NOMO-1 (cell line): ENCODE results near the gene TMEM132D.
"Not testable (repeated sequence)": the region's sequence is repeated elsewhere in the genome, so short reads cannot be mapped to it uniquely, and the experiment has no call there.

Source experiments
- DNase-seq, 2 experiments: peaks; one replicate each; lab custom pipeline; 2025; ENCODE audit not compliant: unreplicated experiment in 2 of 2; lab: John Stamatoyannopoulos, UW

The TMEM132D gene

GRCh38 chr12:129203456-129203855 lies 700.4 kb downstream of the TMEM132D start:
- DNase-seq, result no peak

- no peak for DNase-seq
These were observed 701.6 kb downstream of the TMEM132D start for GRCh38 chr12:129202109-129202814.

GRCh38 chr12:129201029-129201428 lies 702.8 kb downstream of the TMEM132D start:
- DNase-seq, result no peak

GRCh38 chr12:129200576-129200975 lies 703.2 kb downstream of the TMEM132D start:
- no peak for DNase-seq

- no peak for DNase-seq
These were observed 706.9 kb downstream of the TMEM132D start for GRCh38 chr12:129196927-129197326.

GRCh38 chr12:129195081-129195480 lies 708.7 kb downstream of the TMEM132D start:
- no peak for DNase-seq

GRCh38 chr12:129193263-129193871 lies 710.5 kb downstream of the TMEM132D start:
- DNase-seq, result no peak

- no peak for DNase-seq
These were observed 713.0 kb downstream of the TMEM132D start for GRCh38 chr12:129190827-129191226.

- DNase-seq, result not testable (repeated sequence)
These were observed 713.9 kb downstream of the TMEM132D start for GRCh38 chr12:129189879-129190278.

GRCh38 chr12:129186952-129187351 lies 716.9 kb downstream of the TMEM132D start:
- DNase-seq, result no peak

GRCh38 chr12:129185855-129186254 lies 718.0 kb downstream of the TMEM132D start:
- no peak for DNase-seq

- DNase-seq, result no peak
These were observed 719.5 kb downstream of the TMEM132D start for GRCh38 chr12:129184127-129184928.

- DNase-seq, result no peak
These were observed 723.8 kb downstream of the TMEM132D start for GRCh38 chr12:129179941-129180553.

GRCh38 chr12:129169928-129170327 lies 733.9 kb downstream of the TMEM132D start:
- DNase-seq, result no peak

- no peak for DNase-seq
These were observed 740.0 kb downstream of the TMEM132D start for GRCh38 chr12:129163861-129164260.

- no peak for DNase-seq
These were observed 740.4 kb downstream of the TMEM132D start for GRCh38 chr12:129163461-129163860.

- DNase-seq, result no peak
These were observed 741.0 kb downstream of the TMEM132D start for GRCh38 chr12:129162805-129163204.

- no peak for DNase-seq
These were observed 742.3 kb downstream of the TMEM132D start for GRCh38 chr12:129161511-129161910.

- no peak for DNase-seq
These were observed 743.5 kb downstream of the TMEM132D start for GRCh38 chr12:129160282-129160681.

GRCh38 chr12:129152351-129153104 lies 751.3 kb downstream of the TMEM132D start:
- no peak for DNase-seq
